ENCODE data around the gene SH3PXD2A. TPM values are rescaled to one million over a fixed set of nuclear protein-coding genes. Genes with fewer than 3 reads are reported as not detected.

SH3PXD2A gene
- total RNA-seq, 1 experiment from 2014 or later, result 4.5 TPM

GRCh38 chr10:103781329-103782061 lies 73.9 kb downstream of the SH3PXD2A start:
- H3K27ac Mint-ChIP-seq, result no peak overlapping the region
- H3K27me3 ChIP-seq (ENCODE audit: insufficient read depth, low read length), result no peaks in the 10 kb centered on the region
- TF ChIP-seq CTCF (conservative IDR thresholded peaks at IDR 0.05), result peak; percentile 54
- H3K4me3 Mint-ChIP-seq, result no peak overlapping the region
- H4K8ac ChIP-seq (replicated peaks; ENCODE audit: insufficient read length, low read depth, low read length), result no peak overlapping the region
- WGBS (ENCODE audit: extremely low coverage, insufficient read length, low lambda C conversion rate), result no CpG with 5 or more reads among the region's 6 CpGs
- no peak overlapping the region for H3K9ac ChIP-seq (ENCODE audit: extremely low read depth, insufficient read length, low read length)
- H2BK5ac ChIP-seq (ENCODE audit: insufficient read length, low read length), result no peak overlapping the region
- no peak overlapping the region for H2BK15ac ChIP-seq (ENCODE audit: low read depth, low read length)
- no peak overlapping the region for H3K27ac ChIP-seq (ENCODE audit: insufficient read length, low read depth, low read length)
- H3K9me3 Mint-ChIP-seq, result no peaks in the 10 kb centered on the region
- H2AFZ ChIP-seq (ENCODE audit: low read length), result no peak overlapping the region
- H4K20me1 ChIP-seq (ENCODE audit: control insufficient read depth, insufficient read depth, insufficient read length), result no peaks in the 10 kb centered on the region
- H3K9me3 ChIP-seq (ENCODE audit: control insufficient read depth, low read depth, low read length), result no peaks in the 10 kb centered on the region
- no peak overlapping the region for H2BK12ac ChIP-seq (ENCODE audit: insufficient read length, low read depth, low read length)
- DNase-seq, result no peak
- no peak overlapping the region for H3K4ac ChIP-seq (ENCODE audit: low read depth, low read length)
- H3K79me2 ChIP-seq (ENCODE audit: insufficient read depth, low read length), result no peaks in the 10 kb centered on the region
- no peak overlapping the region for H2AK5ac ChIP-seq (ENCODE audit: insufficient read length, low read length)
- no peaks in the 10 kb centered on the region for H3K23me2 ChIP-seq (ENCODE audit: insufficient read length, low read depth, low read length, poor library complexity, severe bottlenecking)
- H4K5ac ChIP-seq (ENCODE audit: insufficient read length, low read depth, low read length), result no peak overlapping the region
- H3T11ph ChIP-seq (ENCODE audit: low read length), result no peak overlapping the region
- H3K56ac ChIP-seq (ENCODE audit: insufficient read length, low read depth, low read length), result no peak overlapping the region
- no peak overlapping the region for H4K91ac ChIP-seq (ENCODE audit: insufficient read length, low read depth, low read length)
- H2BK120ac ChIP-seq (ENCODE audit: low read depth, low read length, poor library complexity, severe bottlenecking), result no peak overlapping the region
- no peak overlapping the region for H3K23ac ChIP-seq (ENCODE audit: insufficient read length, low read depth, low read length)
- H3K36me3 Mint-ChIP-seq (ENCODE audit: insufficient read depth in 1 of 3, low read depth in 3 of 3), result no peaks in the 10 kb centered on the region; a peak in 1 of 7 replicates
- peaks cover 15 to 45% of the 10 kb centered on the region in 2 experiments for H3K4me1 Mint-ChIP-seq
- H2BK20ac ChIP-seq (ENCODE audit: low read depth, low read length, poor library complexity, severe bottlenecking), result no peak overlapping the region
- no peak overlapping the region for H3K18ac ChIP-seq (ENCODE audit: insufficient read length, low read depth, low read length)
- H3K27me3 Mint-ChIP-seq (ENCODE audit: low read depth), result peaks cover 2% of the 10 kb centered on the region
- no peak overlapping the region for H3K4me2 ChIP-seq (ENCODE audit: insufficient read depth, insufficient read length, low read length)
- H3K4me1 ChIP-seq (ENCODE audit: insufficient read depth, low read length), result no peaks in the 10 kb centered on the region
- no peaks in the 10 kb centered on the region for H3K79me1 ChIP-seq (ENCODE audit: insufficient read depth, low read depth, low read length, poor library complexity, severe bottlenecking)
- H3K14ac ChIP-seq (ENCODE audit: insufficient read depth, low read length), result no peak overlapping the region

All from H9 (cell line).